Heart left ventricle (tissue), 13 donors: ENCODE measurements around the gene GABRD.

ENCODE experiments used
- POLR2A ChIP-seq, 2 donors: fragments of 450-650 bp; IDR thresholded peaks; one replicate each; pipeline ENCODE4 v1.6.1; 2017; ENCODE audit warnings: antibody characterized with exemption in 2 of 2, mild to moderate bottlenecking in 2 of 2, moderate library complexity in 2 of 2
- TF ChIP-seq, protein P1 (sequence below), 12 donors: fragments of 200-600 bp; sonication (generic) in 4 of 12; IDR thresholded peaks; one replicate each; pipeline versions ENCODE4 v1.5.0 to v1.8.0; 2018 to 2022; ENCODE audit warnings: antibody characterized with exemption in 12 of 12, mild to moderate bottlenecking in 5 of 12
- donor health status: ischemic (EF 13 %, LVEDD 7.1; RV severe dilation, severe dysfunction).
- donor health status: DM: no; HTN: yes; CAD: no.
- donor health status: DM: no; HTN: no; CAD: no.
- donor health status: ischemic (EF 25% LVEDD 6.9; RV normal size, moderate dysfunction).
- donor health status: ischemic (EF 25% LVEDD 5.7; RV mildly dilated, moderate dysfunction).
- donor health status: ischemic (EF 35%, LVEDD 5.7; RV mildly dilated, moderate dysfunction).
- donor health status: nonischemic (EF 11% LVEDD 7.7; RV severe dilation, severe dysfunction).
- donor health status: DM: yes; HTN: yes; CAD: no.
- donor health status: PGD.
- donor health status: ischemic (EF 29% LVEDD 5.4; RV normal size, mild dysfunction).
- donor health status: nonischemic (EF 23%, LVEDD 6.1; RV moderate dilation, normal function).

DNA sequence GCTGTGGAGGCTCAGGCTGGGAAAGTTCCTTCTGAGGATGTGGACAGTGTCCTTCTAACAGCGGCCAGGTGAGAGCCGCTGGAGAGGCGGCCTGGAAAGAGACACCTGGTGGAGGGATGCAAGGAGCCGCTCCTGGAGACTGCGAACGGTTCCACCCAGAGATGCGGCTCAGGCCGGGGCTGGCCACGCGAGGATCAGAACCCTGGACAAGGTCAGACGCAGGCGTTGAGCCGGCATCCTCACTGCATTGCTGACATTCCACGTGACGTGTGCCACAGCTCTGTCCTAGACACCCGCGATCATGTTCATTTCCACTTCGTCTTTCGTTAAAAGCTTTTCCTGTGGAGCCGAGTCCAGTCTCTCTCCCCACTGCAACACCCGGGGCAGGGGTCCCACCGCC lies 44.3 kb upstream of the GABRD start:
- TF ChIP-seq, protein P1, sequence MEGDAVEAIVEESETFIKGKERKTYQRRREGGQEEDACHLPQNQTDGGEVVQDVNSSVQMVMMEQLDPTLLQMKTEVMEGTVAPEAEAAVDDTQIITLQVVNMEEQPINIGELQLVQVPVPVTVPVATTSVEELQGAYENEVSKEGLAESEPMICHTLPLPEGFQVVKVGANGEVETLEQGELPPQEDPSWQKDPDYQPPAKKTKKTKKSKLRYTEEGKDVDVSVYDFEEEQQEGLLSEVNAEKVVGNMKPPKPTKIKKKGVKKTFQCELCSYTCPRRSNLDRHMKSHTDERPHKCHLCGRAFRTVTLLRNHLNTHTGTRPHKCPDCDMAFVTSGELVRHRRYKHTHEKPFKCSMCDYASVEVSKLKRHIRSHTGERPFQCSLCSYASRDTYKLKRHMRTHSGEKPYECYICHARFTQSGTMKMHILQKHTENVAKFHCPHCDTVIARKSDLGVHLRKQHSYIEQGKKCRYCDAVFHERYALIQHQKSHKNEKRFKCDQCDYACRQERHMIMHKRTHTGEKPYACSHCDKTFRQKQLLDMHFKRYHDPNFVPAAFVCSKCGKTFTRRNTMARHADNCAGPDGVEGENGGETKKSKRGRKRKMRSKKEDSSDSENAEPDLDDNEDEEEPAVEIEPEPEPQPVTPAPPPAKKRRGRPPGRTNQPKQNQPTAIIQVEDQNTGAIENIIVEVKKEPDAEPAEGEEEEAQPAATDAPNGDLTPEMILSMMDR (IDR thresholded peaks at IDR 0.05): no peak
- no peak for TF ChIP-seq POLR2A (IDR thresholded peaks at IDR 0.05)
